Measurements from ENCODE around the gene GPX3.
A peak's percentile ranks its signal among the peaks of the same experiment; 100 is the strongest.

Gene GPX3

DNA sequence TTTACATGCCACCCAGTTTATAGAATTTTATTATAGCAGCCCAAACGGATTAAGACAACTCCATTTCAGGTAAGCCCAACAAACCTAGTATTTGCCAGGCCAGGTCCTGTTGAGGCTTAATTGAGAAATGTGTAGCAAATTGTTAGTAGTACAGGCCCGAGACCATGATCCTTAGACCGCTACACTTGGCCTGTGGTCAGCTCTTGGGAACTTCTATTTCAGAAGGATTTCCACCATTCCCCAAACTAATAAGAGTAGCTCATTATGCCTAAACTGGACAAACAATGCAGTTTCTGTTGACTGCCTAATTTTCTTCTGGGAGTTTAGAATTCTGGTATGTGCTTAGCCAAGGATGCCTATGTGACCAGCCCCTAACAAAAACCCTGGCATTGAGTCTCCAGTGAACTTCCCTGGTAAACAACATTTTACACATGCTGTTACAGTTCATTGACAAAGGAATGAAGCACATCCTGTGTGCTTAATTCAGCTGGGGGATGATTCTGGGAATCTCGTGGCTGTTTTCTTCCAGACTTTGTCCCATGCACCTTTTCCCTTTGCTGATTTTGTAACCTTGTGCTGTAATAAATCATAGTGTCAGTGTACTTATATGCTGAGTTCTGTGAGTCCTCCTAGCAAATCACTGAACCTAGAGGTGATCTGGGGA is 5.6 kb upstream of the GPX3 start:
- DNase-seq: no peak

DNA sequence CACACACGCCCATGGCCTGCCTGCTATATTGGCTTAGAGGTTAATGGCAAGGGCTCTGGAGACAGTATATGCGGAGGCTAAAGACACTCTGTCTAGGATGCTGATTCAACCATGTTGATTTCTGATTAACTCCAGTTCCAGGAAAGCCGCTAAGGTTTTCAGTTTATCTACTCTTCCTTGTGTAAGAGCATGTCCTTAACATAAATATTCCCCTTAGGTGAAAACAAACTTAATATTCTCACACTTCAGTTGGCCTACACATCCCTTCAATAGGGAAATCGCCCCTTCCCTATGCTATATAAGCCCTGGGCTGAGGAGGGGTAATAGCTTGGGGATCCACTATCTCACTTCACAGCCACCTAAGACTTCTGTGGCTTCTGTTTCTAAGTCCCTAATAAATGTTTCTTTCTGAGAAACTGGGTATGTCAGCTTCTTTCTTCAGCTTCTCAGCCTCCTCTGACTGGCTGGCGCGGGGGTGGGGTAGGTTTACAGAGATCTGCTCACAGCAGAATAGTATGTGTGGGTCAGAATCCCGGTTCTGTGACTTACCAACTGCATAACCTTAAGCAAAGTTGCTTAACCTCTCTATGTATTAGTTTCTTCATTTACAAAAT is 4.3 kb upstream of the GPX3 start:
- DNase-seq: no peak

DNA sequence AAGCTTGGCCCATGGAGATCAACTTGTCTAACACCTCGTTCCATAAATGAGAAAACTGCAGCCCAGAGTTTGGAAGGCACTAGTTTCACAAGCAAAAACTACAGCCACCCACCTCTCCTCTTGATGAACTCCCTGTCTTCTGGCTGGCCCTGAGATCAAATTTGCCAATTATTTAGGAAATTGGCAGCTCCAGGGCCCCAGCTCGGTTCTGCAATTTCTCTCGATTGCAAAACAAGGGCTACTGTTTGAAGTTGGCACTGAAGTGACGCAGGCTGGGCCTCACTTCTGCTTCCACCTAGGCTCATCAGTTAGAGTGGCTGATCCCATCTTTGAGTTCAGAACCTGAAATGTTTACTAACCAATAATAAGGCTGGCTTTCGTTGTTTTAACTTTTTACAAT is 3.7 kb upstream of the GPX3 start:
- no peak for DNase-seq

DNA sequence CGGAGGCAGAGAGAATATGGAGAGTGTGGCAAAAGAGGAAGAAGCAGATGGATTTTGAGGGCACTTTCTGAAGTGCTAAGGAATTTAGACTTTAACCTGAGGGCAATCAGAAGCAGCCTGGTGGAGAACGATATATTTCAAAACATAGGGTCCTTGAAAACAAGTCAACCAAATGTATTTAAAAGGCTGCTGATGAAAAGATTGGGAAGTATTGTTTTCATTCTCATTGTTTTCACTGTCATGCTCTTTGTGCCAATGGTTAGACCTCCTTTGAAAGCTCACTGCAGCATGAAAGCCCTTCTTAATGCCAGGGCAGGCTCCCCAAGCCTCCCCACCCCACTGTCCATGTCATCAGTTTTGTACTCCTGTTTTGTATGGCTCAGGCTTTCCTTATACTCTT is 2.5 kb upstream of the GPX3 start:
- no peak for DNase-seq

DNA sequence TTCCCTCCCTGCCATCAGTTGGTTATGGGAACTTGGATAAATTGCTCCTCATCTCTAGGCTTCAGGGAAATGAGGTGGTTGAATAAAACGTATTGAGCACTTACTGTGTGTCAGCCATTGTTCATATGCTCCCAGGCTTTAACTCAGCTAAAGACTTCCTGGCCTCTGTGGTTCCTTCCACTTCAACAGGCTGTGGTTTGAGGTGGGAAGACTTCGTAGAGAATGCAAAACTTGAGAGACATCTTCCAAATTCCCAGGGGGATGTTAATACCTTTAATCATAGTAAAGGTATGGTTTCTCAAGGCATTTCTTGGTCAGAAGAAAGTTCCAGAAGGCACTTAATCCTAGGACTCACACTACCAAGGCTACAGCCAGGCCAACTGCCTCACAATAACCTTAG is 1.5 kb upstream of the GPX3 start:
- no peak for DNase-seq

DNA sequence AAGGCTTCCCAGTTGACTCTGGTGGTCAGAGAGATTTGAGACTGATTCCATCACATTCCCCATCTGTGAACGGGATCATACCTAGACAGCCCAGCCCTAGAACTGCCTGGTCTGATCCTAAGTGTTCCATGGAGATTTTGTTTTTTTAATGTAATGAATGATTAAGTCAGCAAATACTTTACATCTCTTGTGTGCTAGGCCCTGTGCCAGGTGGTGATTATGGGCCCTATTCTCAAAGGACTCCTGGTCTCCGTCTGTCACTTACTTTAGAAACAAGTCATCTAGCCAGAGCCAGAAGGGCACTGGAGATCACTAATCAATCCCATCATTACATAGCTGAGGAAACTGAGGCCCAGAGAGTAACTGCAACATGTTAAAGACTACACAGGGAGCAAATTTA is 1.1 kb upstream of the GPX3 start:
- DNase-seq: no peak

DNA sequence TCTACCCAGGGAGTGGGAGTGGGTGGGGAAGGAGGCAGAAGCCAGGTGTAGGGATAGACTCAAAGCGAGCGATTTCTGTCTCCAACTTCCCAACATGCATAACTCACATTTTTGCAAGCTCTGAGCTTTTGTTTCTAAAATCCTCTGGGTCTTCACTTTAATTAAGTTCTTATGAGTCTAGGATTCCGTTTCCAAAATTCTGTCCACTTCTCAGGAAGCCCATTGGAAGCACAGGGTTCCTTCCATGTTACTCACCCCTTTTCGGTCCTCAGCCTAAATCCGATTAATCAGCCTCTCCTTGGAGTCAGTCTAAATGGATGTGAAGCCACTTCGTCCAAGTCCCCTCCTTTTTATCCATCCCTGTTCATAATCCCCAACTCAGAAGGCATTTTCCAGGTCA is 1.4 kb downstream of the GPX3 start:
- DNase-seq: no peak

DNA sequence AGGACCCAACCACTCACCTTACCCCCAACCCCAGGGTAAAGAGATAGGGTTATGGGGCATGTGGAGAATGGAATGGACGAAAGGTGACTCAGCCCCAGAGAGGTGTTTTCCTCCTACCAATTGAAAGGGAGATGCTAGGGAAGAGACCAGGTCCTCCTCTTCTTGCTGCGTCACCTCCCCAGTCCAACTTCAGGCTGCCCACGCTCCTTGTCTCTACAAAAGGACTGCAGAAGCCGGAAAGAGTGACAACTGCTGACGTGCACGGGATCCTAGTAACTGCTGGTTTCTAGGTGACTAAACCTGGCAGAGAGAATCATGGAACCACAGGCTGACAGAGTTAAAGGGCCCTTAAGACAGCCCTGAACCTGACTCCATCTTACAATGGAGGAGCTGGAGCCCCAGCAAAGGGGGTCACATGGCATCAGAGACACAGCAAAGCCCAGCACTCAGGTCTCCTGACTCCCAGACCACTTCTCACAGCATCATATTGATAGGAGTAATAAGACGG is 2.2 kb downstream of the GPX3 start:
- DNase-seq: peak; percentile 25

DNA sequence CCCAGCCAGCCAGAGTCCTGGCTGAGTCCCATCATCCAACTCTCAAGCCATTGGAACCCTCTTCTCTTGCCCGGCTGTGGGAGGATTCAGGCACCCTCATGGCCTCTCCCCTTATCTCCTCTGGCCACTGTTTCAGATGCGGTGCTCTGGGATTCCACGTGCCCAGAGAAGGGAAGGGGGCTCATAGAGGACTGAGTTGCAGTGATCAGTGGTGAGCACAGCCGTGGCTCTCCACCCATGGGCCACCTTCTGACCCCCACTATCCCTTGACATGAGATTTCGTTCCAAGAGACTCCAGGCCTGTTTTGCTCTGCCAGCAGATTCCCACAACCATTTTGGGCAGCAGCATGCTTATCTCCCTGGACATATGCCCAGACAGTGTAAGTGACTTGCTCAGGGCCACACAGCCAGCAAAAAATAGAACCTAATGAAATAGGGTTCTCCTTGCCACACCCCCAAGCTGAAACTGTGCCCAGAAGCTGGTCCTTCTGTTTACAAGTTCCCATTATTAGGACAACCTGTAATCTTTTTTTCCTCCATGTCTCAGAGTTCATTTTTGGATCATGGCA is 2.7 kb downstream of the GPX3 start:
- DNase-seq: no peak

DNA sequence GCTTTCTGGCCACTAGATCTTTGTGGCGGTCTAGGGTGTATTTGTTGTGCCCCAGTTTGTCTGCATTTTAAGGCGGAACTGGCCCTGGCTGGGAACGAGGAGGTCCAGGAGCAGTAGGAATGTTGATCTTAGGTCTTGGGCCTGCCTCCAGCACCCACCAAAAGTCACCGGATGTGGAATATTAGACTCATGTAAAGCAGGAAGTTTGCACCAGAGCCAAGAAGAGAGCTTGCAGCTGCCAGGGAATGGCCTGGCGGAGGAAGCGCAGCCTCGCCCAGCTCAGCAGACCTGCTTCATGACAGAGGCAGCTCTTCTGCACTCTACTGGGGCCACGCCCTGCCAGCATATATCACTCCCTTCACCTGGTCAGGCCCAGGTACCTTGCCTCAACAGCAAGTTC is 3.3 kb downstream of the GPX3 start:
- no peak for DNase-seq

DNA sequence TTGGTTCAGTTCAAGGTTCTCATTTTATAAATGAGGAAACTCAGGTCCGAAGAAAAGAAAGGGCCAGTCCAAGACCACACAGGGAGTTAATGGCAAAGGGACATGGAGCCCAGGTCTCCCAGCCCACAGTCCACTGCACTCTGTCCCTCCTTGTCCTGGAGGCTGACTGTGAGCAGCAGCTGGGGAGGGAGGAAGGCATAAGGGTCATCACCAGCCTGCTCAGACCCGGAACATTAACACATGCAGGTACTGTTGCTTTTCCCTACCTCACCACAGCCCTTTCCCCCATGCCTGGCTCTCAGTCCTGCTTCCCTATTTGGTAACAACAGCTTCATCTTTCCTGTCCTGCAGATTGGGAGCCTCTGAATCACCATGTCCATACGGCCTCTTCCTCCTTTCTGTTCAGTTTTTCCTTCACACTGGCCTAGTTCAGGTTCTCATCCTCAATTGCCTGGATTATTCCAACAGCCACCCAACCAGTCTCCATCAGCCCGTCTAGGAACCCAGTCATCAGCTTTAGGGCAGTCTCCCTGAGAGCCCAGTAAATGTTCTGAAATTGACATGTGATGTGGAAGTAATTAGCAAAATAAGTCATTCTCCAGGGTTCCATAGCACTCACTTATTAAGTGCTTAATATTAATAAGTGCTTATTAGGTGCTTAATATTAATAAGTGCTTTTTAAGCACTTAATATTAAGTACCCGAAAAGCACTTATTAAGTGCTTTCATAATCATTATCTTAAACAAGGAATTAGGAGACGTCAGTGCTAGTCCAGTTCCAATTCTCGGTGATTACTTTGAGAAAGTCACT is 4.3 kb downstream of the GPX3 start:
- no peak for DNase-seq

DNA sequence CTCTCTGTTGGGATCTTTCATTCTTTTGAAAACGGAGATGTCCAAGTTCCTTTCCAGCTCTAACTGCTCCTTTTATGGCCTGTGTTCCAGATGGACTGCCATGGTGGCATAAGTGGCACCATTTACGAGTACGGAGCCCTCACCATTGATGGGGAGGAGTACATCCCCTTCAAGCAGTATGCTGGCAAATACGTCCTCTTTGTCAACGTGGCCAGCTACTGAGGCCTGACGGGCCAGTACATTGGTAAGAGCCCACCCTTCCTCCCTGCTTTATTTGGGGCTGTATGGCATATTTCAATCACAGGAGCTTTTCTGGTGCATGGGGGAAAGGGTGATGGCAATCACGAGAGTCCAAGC is 4.8 kb downstream of the GPX3 start:
- no peak for DNase-seq

DNA sequence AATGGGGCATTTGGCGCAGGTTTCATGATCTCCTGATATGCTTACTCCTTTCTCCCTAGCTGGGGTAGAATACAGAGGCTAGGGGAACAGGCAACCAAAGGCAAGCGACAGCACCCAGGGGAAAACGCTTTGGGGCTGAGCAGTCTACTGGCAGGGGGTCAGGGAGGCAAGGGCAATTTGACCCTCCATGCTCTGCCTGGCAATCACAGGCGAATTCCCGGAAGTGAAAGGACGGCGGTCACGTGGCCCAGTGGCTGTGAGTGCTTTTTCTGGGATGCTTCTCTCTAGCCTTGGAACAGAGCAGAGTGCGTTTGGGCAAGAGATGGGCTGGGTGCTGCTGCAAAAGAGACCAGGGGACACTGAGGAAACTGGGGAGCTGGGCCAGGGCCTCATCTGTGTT is 5.7 kb downstream of the GPX3 start:
- DNase-seq: no peak

DNA sequence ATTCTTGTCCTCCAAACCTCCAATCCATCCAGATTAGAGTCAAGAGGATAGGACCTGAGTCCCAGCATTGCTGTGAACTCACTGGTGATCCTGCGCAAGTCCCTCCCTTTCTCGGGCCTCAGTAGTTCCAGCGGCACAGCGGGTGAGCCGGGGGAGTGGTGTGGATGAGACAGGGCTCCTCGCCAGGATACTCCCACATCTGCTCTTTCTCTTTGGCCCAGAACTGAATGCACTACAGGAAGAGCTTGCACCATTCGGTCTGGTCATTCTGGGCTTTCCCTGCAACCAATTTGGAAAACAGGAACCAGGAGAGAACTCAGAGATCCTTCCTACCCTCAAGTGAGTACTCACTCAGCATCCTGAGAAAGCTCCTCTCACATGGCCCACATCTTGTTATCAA is 6.3 kb downstream of the GPX3 start:
- no peak for DNase-seq

DNA sequence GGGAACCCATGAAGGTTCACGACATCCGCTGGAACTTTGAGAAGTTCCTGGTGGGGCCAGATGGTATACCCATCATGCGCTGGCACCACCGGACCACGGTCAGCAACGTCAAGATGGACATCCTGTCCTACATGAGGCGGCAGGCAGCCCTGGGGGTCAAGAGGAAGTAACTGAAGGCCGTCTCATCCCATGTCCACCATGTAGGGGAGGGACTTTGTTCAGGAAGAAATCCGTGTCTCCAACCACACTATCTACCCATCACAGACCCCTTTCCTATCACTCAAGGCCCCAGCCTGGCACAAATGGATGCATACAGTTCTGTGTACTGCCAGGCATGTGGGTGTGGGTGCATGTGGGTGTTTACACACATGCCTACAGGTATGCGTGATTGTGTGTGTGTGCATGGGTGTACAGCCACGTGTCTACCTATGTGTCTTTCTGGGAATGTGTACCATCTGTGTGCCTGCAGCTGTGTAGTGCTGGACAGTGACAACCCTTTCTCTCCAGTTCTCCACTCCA is 7.6 kb downstream of the GPX3 start:
- DNase-seq: no peak

DNA sequence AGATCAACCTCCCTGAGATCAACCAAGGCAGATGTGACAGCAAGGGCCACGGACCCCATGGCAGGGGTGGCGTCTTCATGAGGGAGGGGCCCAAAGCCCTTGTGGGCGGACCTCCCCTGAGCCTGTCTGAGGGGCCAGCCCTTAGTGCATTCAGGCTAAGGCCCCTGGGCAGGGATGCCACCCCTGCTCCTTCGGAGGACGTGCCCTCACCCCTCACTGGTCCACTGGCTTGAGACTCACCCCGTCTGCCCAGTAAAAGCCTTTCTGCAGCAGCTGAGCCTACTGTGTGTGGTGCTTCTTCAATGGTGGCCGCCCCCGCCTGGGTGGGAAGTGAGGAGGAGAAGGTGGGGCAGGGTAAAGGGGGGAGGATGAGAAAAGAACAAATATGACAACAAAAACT is 8.3 kb downstream of the GPX3 start:
- no peak for DNase-seq

DNA sequence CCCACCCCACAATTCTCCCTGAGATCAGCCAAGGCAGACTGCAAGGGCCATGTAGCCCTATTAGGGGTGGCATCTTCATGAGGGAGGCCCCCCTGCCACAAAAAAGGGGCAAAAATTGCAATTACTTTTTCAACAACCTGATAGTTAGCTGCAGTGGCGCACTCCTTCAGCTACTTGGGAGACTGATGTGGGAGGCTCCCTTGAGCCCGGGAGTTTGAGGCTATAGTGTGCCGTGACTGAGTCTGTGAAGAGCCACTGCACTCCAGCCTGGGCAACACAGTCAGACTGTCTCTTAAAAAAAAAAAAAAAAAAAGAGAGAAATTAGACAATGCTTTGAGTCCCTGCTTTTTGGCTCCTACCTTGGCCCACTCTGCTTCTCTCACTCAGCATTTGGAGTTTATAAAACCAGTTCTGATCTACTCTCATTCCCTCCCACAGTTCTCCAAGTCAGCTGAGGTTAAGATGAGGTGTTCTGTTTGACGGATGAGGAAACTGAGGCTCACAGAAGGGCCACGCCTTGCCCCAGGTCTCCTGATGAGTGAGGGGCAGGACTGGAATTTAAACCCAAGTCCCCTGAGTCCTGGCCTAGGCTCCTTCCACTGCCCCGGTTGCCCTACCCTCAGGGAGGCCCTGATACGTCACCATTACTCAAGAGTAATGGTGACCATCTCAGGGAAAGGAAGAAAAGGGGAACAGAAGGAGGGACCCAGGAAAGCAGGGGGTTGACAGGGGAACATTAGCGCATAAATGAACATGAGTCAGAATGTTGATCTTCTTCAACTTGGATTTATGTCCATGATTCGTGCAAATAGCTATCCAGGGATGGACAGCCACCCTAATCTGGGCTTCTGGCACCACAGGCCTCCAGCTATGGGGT is 9.0 kb downstream of the GPX3 start:
- no peak for DNase-seq

DNA sequence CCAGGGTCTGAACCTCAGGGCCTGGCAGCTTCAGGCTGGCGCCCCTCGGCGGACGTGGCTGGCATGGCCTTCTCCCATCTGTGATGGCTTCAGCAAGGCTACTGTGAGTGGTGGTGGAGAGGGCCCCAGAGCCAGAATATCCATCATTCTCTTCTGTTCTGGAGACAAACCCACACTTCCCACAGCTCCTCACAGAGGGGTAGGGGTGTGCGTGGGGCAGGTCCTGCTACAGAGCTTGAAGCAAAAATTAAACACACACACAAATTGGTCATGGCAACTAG is 9.6 kb downstream of the GPX3 start:
- no peak for DNase-seq

DNA sequence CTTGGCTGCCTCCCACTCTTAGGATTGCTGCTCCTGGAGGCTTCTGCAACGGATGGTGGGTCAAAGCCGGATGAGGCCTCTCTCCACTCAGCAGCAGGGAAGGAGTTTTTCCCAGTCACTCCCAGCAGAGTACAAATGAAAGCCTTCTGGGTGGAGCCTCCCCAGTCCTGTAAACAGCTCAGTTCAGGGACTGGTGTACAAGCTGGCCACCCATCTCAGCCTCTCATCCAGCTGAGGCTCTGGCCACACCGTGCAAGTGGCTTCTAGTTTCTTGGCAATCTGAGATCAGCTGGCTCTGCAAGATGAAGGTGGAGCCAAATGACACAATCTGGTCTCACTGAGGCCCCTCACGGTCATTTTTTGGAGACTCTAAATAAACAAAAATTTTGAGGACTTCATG is 10.0 kb downstream of the GPX3 start:
- no peak for DNase-seq

DNA sequence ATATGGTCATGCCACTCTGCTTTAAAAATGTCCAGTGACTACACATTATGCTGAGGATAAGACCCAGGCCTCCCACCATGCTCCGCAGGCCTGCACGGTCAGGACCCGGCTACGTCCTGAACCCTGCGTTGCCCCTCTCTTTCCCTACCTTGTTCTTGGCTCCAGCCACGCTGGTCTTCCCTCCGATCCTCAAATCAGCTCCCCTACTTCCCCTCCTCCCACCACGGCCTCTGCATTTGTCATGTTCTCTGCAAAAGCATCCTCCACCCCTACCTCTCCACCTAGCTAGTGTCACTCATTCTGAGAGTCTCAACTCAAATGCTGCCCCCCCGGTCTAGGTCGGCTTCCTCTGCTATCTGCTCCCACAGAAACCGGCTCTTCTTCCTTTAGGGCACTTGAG is 11.2 kb downstream of the GPX3 start:
- no peak for DNase-seq

DNA sequence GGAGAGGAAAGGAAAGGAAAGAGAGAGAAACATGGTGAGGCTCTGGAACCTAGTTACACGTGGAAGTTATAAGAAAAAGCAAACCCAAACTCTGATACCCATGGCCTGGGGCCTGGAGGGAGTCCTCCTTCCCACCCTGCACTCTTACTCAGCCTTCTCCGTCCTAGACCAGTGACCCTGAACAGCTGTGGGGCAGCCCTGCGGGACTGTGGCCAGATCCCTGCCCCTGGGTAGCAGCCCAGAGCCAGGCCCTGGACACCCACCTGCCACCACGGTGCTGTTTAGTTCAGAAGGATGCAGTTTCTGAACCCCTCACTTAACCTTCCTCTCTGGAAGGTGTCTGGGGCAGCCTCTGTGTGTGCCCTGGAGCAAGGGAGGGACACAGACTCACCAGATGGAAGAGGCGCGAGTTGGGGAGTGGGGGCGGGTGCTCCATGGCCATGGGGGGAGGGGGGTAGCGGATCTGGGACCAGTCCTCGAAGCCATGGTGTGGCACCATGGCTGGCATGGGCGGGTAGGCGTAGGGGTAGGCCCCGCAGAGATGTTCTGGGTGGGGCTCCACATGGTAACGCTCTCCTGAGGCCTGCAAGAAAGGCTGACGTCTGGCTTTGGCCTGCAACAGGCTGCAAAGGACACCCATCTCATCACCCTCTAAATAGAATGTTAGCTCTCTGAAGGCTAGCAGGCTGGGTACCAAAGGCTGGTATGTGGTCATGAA is 13.0 kb downstream of the GPX3 start:
- DNase-seq: no peak

Measured in stimulated activated CD4-positive, alpha-beta T cell treated with anti-CD3 and anti-CD28 coated beads, Interleukin-15, amount 100 ng/mL, for 24 hours (primary cell).